ENCODE results near the gene MALRD1.

DNA sequence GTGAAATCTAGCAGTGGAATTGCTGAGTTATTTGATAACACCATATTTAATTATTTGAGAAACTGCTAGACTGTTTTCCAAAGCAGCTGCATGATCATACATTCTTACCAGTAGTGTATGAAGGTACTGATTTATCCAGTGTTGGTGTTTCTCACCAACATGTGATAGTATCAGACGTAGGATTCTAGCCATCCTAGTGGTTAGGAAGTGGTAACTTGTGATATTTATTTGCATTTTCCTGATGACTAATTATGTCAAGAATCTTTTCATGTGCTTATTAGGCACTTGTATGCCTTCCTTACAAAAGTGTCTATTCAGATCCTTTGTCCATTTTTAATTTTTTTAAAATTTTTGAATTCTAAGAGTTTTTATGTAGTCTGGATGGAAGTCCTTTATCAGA lies 713.4 kb downstream of the MALRD1 start:
- TF ChIP-seq, protein P1, sequence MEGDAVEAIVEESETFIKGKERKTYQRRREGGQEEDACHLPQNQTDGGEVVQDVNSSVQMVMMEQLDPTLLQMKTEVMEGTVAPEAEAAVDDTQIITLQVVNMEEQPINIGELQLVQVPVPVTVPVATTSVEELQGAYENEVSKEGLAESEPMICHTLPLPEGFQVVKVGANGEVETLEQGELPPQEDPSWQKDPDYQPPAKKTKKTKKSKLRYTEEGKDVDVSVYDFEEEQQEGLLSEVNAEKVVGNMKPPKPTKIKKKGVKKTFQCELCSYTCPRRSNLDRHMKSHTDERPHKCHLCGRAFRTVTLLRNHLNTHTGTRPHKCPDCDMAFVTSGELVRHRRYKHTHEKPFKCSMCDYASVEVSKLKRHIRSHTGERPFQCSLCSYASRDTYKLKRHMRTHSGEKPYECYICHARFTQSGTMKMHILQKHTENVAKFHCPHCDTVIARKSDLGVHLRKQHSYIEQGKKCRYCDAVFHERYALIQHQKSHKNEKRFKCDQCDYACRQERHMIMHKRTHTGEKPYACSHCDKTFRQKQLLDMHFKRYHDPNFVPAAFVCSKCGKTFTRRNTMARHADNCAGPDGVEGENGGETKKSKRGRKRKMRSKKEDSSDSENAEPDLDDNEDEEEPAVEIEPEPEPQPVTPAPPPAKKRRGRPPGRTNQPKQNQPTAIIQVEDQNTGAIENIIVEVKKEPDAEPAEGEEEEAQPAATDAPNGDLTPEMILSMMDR (IDR thresholded peaks at IDR 0.05): no peak
- TF ChIP-seq POLR2A (IDR thresholded peaks at IDR 0.05): no peak

Data from thyroid gland (tissue), 4 donors.